Panc1 (cell line): ENCODE results near the gene DNASE1L1.

Source experiments
- POLR2AphosphoS5 ChIP-seq: IDR thresholded peaks from 2 replicates; pipeline ENCODE4 v1.6.1; 2012; ENCODE audit warnings: mild to moderate bottlenecking, low read depth, low read length, moderate library complexity
- TF ChIP-seq, protein P1 (sequence below): fragments of 450-650 bp; IDR thresholded peaks from 2 replicates; pipeline ENCODE4 v1.5.1; 2017; ENCODE audit warnings: mild to moderate bottlenecking

- TF ChIP-seq POLR2AphosphoS5: no peak
- TF ChIP-seq, protein P1, sequence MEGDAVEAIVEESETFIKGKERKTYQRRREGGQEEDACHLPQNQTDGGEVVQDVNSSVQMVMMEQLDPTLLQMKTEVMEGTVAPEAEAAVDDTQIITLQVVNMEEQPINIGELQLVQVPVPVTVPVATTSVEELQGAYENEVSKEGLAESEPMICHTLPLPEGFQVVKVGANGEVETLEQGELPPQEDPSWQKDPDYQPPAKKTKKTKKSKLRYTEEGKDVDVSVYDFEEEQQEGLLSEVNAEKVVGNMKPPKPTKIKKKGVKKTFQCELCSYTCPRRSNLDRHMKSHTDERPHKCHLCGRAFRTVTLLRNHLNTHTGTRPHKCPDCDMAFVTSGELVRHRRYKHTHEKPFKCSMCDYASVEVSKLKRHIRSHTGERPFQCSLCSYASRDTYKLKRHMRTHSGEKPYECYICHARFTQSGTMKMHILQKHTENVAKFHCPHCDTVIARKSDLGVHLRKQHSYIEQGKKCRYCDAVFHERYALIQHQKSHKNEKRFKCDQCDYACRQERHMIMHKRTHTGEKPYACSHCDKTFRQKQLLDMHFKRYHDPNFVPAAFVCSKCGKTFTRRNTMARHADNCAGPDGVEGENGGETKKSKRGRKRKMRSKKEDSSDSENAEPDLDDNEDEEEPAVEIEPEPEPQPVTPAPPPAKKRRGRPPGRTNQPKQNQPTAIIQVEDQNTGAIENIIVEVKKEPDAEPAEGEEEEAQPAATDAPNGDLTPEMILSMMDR: no peak
Measured at GRCh38 chrX:154373340-154374306, 35.4 kb downstream of the DNASE1L1 start.
